GM19395 (cell line): ENCODE data around the gene SHC3.

Experiments
- ATAC-seq: cut with Tn5 transposase; IDR thresholded peaks from one replicate; pipeline ENCODE4 v1.9.1; 2021; ENCODE audit warnings: mild to moderate bottlenecking, moderate library complexity; ENCODE audit not compliant: unreplicated experiment

The SHC3 gene

DNA sequence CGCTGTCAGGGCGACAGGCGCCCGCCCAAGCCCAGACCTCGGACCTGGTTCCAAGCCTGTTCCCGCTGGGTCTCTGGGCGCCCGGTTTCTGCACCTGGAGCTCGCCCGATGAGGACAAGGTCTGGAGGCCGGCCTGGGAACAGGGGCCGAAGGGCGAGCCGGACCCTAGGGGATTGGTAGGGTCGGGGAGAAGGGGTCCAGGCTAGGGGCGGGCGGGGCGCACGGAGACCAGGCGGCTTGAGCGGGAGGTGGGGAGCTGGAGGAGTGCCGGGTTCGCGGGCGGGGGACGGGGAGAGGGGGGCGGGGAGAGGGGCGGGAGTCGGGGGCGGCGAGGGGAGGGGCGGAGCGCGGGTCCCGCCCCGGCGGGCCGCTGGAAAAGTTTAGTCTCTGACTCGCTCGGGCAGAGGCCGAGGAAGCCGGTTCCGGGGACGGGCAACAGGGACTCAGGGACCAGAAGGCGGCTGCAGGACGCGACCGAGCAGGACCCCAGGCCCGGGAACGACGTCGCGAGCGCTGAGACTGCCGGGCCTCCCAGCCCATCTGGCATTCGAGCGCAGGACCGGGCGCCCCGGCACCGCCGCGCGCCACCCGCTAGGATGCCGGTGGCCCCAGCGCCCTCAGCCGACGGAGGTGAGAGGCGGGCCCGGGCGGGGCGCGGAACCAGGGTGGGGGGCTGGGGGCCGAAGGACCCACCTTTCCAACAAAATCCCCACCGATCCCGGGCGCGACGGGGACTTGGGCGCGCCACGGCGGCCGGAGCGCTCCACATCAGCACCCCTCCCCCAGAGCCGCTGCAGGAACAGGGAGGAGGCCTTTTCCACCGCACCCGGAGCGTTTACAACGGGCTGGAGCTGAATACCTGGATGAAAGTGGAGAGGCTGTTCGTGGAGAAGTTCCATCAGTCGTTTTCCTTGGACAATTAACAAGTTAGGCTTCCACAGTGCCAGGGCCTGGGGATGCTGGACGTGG is 187.3 kb downstream of the SHC3 start, which contains the start of gene S1PR3:
Gene S1PR3 (plus strand): TSS at position 403 of the 969 bp plus-strand sequence. CDS start 9,733 bp downstream, outside the sequence.
- no peak for ATAC-seq

GRCh38 chr9:88990729-88991065 is 187.9 kb downstream of the SHC3 start:
- ATAC-seq, result no peak

GRCh38 chr9:88990041-88990728 is 188.4 kb downstream of the SHC3 start:
- ATAC-seq, result no peak

DNA sequence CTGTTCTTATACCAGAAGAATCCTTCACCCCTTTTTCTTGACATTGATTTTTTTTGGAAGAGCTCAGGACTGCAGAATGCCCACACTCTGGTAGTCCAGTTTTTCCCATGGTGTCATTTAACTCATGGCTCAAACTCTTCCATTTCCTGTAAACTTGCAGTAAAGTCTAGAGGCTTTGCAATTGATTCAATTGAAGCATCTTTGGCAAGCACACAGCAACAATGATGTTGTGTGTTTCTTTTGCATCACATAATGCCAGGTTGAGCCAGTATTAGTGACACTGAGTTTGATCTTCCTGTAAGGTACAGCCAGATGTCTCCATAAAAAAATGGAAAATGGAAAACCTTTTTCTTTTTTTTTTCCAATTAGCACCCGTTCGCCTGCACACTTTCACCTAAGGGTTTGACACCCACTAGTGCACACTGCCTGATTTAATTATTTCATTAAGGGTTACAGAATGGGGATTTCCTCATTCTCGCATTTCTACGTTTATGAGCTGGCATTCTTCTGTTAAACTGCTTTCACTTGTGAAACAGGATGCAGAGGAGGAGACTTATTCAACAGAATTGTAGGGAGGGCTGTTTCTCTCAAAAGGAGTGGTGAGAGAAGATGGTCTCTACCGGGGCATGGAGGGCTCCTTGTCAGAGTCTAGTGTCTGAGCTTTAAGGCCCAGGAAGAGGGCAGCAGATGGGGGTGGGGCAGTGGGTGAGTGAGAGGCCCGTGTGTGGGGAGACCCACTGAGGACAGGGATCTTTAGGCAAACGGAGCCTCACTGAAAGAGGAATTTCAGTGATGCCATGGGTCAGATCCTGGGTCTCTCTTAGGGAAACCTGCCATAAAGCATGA is 189.6 kb downstream of the SHC3 start:
- ATAC-seq, result no peak

DNA sequence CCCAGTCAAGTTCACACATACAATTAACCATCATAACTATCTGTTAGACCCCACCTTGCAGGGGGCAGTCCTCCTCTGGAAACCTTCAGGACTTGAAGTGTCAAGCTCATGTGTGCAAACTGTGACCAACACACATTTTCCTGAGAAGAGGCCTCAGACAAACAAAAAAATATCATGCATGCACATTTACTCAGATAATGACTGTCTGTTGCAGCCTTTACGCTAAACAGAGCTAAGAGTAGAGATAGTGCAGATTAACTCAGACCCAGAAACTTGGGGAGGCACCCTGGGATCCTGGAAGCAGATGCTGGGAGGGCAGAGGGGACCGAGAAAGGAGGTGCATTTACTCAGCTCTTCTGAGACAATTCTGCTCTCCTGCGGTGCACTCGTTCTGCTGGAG is 191.0 kb downstream of the SHC3 start:
- ATAC-seq, result no peak

DNA sequence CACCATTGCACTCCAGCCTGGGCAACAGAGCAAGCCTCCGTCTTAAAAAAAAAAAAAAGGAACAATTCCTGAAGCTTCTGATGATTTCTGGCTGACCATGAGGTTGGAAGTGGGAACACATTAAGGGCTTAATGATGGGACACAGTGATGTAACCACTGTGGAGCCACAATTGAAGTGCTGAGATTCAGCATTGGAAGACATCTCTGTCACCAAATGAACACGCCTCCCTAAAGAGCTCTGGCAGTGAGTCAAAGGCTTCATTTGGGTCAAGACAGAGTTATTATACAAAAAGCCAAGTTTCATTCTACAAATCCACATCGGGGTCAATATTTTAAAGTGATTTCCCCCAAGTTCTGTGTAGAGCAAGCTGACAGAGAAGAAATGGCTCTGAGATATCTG is 191.8 kb downstream of the SHC3 start:
- ATAC-seq, result no peak

GRCh38 chr9:88985616-88986015 is 193.0 kb downstream of the SHC3 start:
- ATAC-seq, result no peak

- ATAC-seq, result no peak
Observed at GRCh38 chr9:88984543-88984883, 194.1 kb downstream of the SHC3 start.

GRCh38 chr9:88983865-88984542 is 194.6 kb downstream of the SHC3 start:
- no peak for ATAC-seq

- no peak for ATAC-seq
Observed at GRCh38 chr9:88980740-88981203, 197.8 kb downstream of the SHC3 start.

DNA sequence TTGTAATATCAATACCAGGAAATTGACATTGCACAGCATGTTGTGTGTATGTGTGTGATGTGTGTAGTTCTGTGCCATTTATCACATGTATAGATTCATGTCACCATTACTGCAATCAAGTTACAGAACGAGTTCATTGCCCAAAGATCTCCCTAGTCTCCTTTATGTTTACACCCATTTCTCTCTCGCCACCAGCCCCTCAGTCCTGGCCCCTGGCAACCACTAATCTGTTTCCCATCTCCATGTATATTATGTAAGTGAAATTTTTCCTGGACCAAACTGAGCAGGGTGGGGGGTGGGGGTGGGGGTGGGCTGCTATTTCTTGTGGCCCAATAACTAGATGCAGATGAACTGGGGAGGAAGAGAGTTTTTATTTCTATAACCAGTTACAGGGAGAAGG is 198.8 kb downstream of the SHC3 start:
- no peak for ATAC-seq

DNA sequence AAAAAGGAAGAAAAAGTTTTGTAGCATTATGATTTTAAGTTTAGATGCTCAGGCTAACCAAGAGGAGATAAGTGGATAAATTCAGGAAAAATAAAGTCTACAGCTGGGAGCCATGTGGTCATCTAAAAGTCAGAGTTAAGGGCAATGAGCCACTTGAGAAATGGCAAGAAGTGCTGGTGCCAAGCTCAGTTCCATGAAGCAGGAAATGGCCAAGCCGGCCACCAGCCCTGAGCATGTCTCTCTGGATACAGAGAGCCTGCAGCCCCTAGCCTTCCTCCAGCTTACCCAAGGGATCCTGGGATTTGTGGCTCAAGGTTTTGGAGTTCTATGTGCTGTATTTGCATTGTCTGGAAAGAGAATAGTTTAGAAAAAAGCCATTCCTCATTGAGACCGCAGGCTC is 199.6 kb downstream of the SHC3 start:
- no peak for ATAC-seq

DNA sequence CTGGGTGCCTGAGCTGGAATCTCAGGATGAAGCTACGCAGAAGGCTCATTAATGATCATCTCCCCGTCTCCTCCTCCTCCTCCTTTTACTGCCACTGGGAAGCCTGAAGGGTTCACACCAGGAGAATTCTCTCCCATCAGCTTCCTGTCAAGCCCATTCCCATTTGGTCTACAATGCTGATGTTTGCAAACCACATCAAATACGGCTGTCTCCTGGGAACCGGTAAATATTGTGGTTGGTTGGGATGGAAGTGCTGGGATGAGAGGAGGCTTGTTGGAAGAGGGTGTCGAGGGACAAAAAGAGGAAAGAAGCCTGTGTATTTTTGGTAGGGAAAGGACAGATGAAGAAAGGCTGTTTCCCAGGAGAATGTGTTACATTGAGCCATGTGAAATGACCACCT is 200.6 kb downstream of the SHC3 start:
- no peak for ATAC-seq

- ATAC-seq, result no peak
Observed at GRCh38 chr9:88976890-88977257, 201.7 kb downstream of the SHC3 start.

DNA sequence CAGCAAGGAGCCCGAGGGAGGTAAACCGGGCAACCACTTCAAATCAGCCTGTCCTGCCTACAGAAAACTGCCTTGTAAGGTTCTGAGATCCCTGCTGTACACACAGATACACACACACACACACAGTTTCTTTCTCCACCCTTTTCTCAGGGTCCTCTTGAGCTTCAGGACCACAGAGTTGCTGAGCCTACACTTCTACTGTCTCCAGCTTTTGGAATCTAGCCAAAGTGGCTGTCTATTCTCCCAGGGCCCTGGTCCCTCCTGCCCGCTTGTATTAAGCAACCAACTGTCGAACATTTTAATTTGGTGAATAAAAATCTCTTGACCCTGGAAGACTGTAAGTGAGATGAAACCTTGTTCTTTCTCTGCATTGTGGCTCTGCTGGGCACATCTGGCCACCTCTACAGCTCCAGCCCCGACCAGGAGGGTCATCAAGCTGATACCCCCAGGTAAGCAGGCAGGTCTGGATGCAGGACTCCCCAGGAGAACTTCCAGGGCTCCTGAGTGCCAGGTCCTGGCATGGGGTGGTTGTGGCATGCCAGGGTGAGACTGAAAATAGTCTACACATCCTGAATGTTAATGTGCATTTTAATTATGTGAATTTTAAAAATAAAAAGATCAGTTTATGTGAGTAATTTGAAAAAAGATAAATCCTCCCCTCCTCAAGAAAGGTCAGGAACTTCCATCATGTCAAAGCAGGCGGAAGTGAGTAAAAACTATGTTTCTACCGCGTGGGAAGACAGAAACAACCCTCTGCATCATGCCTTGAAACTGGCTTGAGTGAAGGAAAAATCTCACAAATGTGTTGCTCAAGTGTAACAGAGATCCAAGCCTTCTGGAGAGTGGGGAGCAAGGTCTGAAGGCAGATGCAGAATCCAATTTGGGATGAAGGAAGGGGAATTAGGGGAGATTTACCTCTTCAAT is 202.4 kb downstream of the SHC3 start:
- ATAC-seq, result no peak

DNA sequence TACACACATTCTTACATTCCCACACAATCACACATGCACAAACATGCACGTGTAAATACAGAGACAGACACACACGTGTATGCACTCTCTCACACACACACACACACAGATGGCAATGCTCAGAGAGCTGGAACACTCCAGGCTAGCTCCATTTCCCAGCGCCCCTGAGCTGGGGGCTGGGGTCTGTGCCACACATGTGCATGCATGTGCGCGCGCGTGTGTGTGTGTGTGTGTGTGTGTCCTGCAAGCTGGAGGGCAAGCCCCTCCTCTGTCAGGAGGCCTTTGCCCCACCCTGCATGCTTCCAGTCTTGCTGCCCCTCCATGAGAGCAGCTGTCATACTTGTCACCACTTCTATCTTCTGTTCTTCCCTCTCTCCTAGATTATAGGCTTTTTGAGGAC is 204.0 kb downstream of the SHC3 start:
- no peak for ATAC-seq

- no peak for ATAC-seq
Observed at GRCh38 chr9:88973281-88974045, 205.2 kb downstream of the SHC3 start.

DNA sequence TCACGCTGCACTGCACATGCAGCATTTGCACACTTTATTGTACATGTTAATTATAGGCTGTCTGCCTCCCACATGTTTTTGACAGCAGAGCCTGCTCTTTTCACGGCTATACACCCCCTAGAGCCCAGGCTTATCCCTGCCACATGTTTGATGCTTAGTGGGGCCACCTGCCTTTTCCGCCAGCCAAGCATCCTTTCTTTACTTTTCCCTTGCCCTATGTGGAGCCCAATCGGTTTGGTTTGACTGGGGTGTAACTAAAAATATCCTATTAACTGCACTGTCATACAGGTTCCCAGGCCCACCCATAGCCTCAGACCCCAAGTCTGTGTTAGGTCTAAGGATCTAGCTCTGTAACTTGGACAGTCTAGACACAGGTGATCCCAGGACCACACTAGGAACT is 206.2 kb downstream of the SHC3 start:
- ATAC-seq, result no peak
